ENCODE results near the gene NHEJ1. TPM values are rescaled to one million over a fixed set of nuclear protein-coding genes. Genes with fewer than 3 reads are reported as not detected.

Gene NHEJ1
- polyA plus RNA-seq, 3 donors: 12.6 to 20.9 (median 20.3) TPM

- TF ChIP-seq, protein P1, sequence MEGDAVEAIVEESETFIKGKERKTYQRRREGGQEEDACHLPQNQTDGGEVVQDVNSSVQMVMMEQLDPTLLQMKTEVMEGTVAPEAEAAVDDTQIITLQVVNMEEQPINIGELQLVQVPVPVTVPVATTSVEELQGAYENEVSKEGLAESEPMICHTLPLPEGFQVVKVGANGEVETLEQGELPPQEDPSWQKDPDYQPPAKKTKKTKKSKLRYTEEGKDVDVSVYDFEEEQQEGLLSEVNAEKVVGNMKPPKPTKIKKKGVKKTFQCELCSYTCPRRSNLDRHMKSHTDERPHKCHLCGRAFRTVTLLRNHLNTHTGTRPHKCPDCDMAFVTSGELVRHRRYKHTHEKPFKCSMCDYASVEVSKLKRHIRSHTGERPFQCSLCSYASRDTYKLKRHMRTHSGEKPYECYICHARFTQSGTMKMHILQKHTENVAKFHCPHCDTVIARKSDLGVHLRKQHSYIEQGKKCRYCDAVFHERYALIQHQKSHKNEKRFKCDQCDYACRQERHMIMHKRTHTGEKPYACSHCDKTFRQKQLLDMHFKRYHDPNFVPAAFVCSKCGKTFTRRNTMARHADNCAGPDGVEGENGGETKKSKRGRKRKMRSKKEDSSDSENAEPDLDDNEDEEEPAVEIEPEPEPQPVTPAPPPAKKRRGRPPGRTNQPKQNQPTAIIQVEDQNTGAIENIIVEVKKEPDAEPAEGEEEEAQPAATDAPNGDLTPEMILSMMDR (IDR thresholded peaks at IDR 0.05): no peak
- no peaks in the 10 kb centered on the region for H3K27me3 ChIP-seq (ENCODE audit: control insufficient read depth in 2 of 2, insufficient read depth in 2 of 2, low read length in 2 of 2)
- no peaks in the 10 kb centered on the region for H3K9me3 ChIP-seq (replicated peaks in 1 of 2; ENCODE audit: control insufficient read depth in 1 of 2, insufficient read depth in 1 of 2, low read length in 2 of 2)
- Mint-ChIP-seq H3K27me3 (ENCODE audit: low read depth in 3 of 3) (peaks cover 0 to 8% (median 2%) of the 10 kb centered on the region in 3 donors), H3K4me1 (peaks cover 17% of the 10 kb centered on the region), H3K9me3 (no peaks in the 10 kb centered on the region), H3K27ac (peak overlapping the region in 5 of 7 donors; percentile 87 to 96 (median 92)), H3K4me3 (peak overlapping the region; percentile 93), H3K36me3 (peaks cover 24 to 29% of the 10 kb centered on the region in 2 donors)
- peak overlapping the region; percentile 79 for H3K4me2 ChIP-seq (replicated peaks; ENCODE audit: extremely low read depth, low read length, poor library complexity, severe bottlenecking)
- intact Hi-C loops (cut with micrococcal nuclease): loop anchor here (2.0 to 10.0 kb wide), 5 partner anchors 50 to 334 kb away; partner anchors contain the start of genes DNPEP (in 1 of the 2) and GMPPA (in 1 of the 2)
- H3K27ac ChIP-seq (ENCODE audit: low read depth in 1 of 2, low read length in 2 of 2): peak overlapping the region; percentile 71 to 81
- peak overlapping the region; percentile 60 to 87 (median 80) for H3K4me3 ChIP-seq (replicated peaks in 1 of 3; ENCODE audit: low read depth in 2 of 3, low read length in 3 of 3)
- H3K9ac ChIP-seq (ENCODE audit: insufficient read depth, low read length, poor library complexity, severe bottlenecking): peak overlapping the region; percentile 68
- H3K79me2 ChIP-seq (ENCODE audit: insufficient read depth, low read length): no peaks in the 10 kb centered on the region
- peaks cover 15 to 18% of the 10 kb centered on the region in 2 donors for H3K4me1 ChIP-seq (ENCODE audit: control insufficient read depth in 1 of 2, insufficient read depth in 2 of 2, low read length in 2 of 2)
- peaks cover 11 to 21% of the 10 kb centered on the region in 2 donors for H3K36me3 ChIP-seq (replicated peaks in 1 of 2; ENCODE audit: control insufficient read depth in 1 of 2, insufficient read depth in 2 of 2, low read length in 2 of 2)
- peak overlapping the region; percentile 80 for H2AFZ ChIP-seq (ENCODE audit: insufficient read depth, low read depth, low read length, poor library complexity, severe bottlenecking)
- no peak for DNase-seq
- no peaks in the 10 kb centered on the region for H4K20me1 ChIP-seq (ENCODE audit: insufficient read depth, low read length)
- 100% methylated on average over 3 of the region's 4 CpGs for WGBS (ENCODE audit: insufficient coverage)
Measured at GRCh38 chr2:219161097-219161496, 482 bp upstream of the NHEJ1 start.

- intact Hi-C loops (cut with micrococcal nuclease): loop anchor here (2.0 to 10.0 kb wide), 6 partner anchors 51 to 335 kb away; partner anchors contain the start of genes CRYBA2 (in 1 of the 2), DNPEP (in 1 of the 2) and GMPPA (in 1 of the 2)
- no peaks in the 10 kb centered on the region for H4K20me1 ChIP-seq (ENCODE audit: insufficient read depth, low read length)
- H3K9me3 Mint-ChIP-seq: no peaks in the 10 kb centered on the region
- H3K27ac ChIP-seq (ENCODE audit: low read depth in 1 of 2, low read length in 2 of 2): peak overlapping the region; percentile 71 to 81
- H3K27me3 ChIP-seq (ENCODE audit: control insufficient read depth in 2 of 2, insufficient read depth in 2 of 2, low read length in 2 of 2): no peaks in the 10 kb centered on the region
- 10% methylated on average over 7 of the region's 18 CpGs for WGBS (ENCODE audit: insufficient coverage)
- H3K27ac Mint-ChIP-seq: peak overlapping the region in 6 of 7 donors; percentile 87 to 97 (median 94)
- H3K36me3 ChIP-seq (replicated peaks in 1 of 2; ENCODE audit: control insufficient read depth in 1 of 2, insufficient read depth in 2 of 2, low read length in 2 of 2): peaks cover 12 to 21% of the 10 kb centered on the region in 2 donors
- H3K4me2 ChIP-seq (replicated peaks; ENCODE audit: extremely low read depth, low read length, poor library complexity, severe bottlenecking): peak overlapping the region; percentile 79
- H3K4me1 ChIP-seq (ENCODE audit: control insufficient read depth in 1 of 2, insufficient read depth in 2 of 2, low read length in 2 of 2): peaks cover 15 to 18% of the 10 kb centered on the region in 2 donors
- no peaks in the 10 kb centered on the region for H3K79me2 ChIP-seq (ENCODE audit: insufficient read depth, low read length)
- peaks cover 17% of the 10 kb centered on the region for H3K4me1 Mint-ChIP-seq
- peak overlapping the region in 2 of 3 experiments; percentile 80 to 87 for H3K4me3 ChIP-seq (replicated peaks in 1 of 3; ENCODE audit: low read depth in 2 of 3, low read length in 3 of 3)
- peaks cover 0 to 4% (median 2%) of the 10 kb centered on the region in 3 donors for H3K27me3 Mint-ChIP-seq (ENCODE audit: low read depth in 3 of 3)
- H3K9me3 ChIP-seq (replicated peaks in 1 of 2; ENCODE audit: control insufficient read depth in 1 of 2, insufficient read depth in 1 of 2, low read length in 2 of 2): no peaks in the 10 kb centered on the region
- no peak for DNase-seq
- H3K4me3 Mint-ChIP-seq: peak overlapping the region; percentile 93
- peak overlapping the region; percentile 68 for H3K9ac ChIP-seq (ENCODE audit: insufficient read depth, low read length, poor library complexity, severe bottlenecking)
- TF ChIP-seq, protein P1 (IDR thresholded peaks at IDR 0.05): no peak
- H3K36me3 Mint-ChIP-seq: peaks cover 25 to 29% of the 10 kb centered on the region in 2 donors
- H2AFZ ChIP-seq (ENCODE audit: insufficient read depth, low read depth, low read length, poor library complexity, severe bottlenecking): peak overlapping the region; percentile 80
Measured at GRCh38 chr2:219159771-219160185, 837 bp downstream of the NHEJ1 start.
